HEK293T (cell line): ENCODE measurements around the gene MEOX1.

ENCODE experiments used
- ARNT ChIP-seq: fragments of 450-650 bp; IDR thresholded peaks from 2 replicates; pipeline ENCODE4 v1.6.1; 2017; ENCODE audit warnings: mild to moderate bottlenecking
- BHLHE40 ChIP-seq: fragments of 450-650 bp; IDR thresholded peaks from 2 replicates; pipeline ENCODE4 v1.6.1; 2016; ENCODE audit warnings: mild to moderate bottlenecking, moderate library complexity, borderline replicate concordance
- CTBP1 ChIP-seq: fragments of 450-650 bp; IDR thresholded peaks from 2 replicates; pipeline ENCODE4 v1.6.1; 2016; ENCODE audit warnings: borderline replicate concordance
- ELF4 ChIP-seq: fragments of 450-650 bp; IDR thresholded peaks from 2 replicates; pipeline ENCODE4 v1.6.1; 2017; ENCODE audit warnings: antibody characterized with exemption
- FOXK2 ChIP-seq: fragments of 450-650 bp; IDR thresholded peaks from 2 replicates; pipeline ENCODE4 v1.6.1; 2016; ENCODE audit warnings: mild to moderate bottlenecking
- FOXM1 ChIP-seq: fragments of 450-650 bp; IDR thresholded peaks from 2 replicates; pipeline ENCODE4 v1.6.1; 2017; ENCODE audit warnings: mild to moderate bottlenecking, borderline replicate concordance
- HDGF ChIP-seq: fragments of 450-650 bp; IDR thresholded peaks from 2 replicates; pipeline ENCODE4 v1.6.1; 2017; ENCODE audit warnings: antibody characterized with exemption, borderline replicate concordance
- LEF1 ChIP-seq: fragments of 450-650 bp; IDR thresholded peaks from 2 replicates; pipeline ENCODE4 v1.6.1; 2017; ENCODE audit warnings: mild to moderate bottlenecking, borderline replicate concordance
- SP1 ChIP-seq: fragments of 450-650 bp; IDR thresholded peaks from 2 replicates; pipeline ENCODE4 v1.6.1; 2017
- ZNF384 ChIP-seq: fragments of 450-650 bp; IDR thresholded peaks from 2 replicates; pipeline ENCODE4 v1.6.1; 2016

GRCh38 chr17:43612515-43612914 is 49.2 kb downstream of the MEOX1 start:
- TF ChIP-seq CTBP1 (no peak), LEF1 (no peak), FOXM1 (no peak), ZNF384 (no peak), HDGF (no peak), SP1 (no peak), ARNT (no peak), FOXK2 (no peak), ELF4 (no peak), BHLHE40 (no peak)
